ENCODE measurements around the gene MOCS2.

MOCS2 gene

GRCh38 chr5:53111139-53111538 lies 1.6 kb upstream of the MOCS2 start:
- Histone ChIP-seq H3K27ac (ENCODE audit: poor library complexity, severe bottlenecking) (no peak overlapping the region), H3K27me3 (ENCODE audit: insufficient read depth, poor library complexity, severe bottlenecking) (no peaks in the 10 kb centered on the region), H3K36me3 (ENCODE audit: low read depth) (peaks cover 24% of the 10 kb centered on the region), H3K9me3 (ENCODE audit: severe bottlenecking) (no peaks in the 10 kb centered on the region), H3K4me1 (ENCODE audit: insufficient read depth, poor library complexity, severe bottlenecking) (peaks cover 15% of the 10 kb centered on the region), H3K4me3 (ENCODE audit: severe bottlenecking) (no peak overlapping the region)
- TF ChIP-seq, protein P1, sequence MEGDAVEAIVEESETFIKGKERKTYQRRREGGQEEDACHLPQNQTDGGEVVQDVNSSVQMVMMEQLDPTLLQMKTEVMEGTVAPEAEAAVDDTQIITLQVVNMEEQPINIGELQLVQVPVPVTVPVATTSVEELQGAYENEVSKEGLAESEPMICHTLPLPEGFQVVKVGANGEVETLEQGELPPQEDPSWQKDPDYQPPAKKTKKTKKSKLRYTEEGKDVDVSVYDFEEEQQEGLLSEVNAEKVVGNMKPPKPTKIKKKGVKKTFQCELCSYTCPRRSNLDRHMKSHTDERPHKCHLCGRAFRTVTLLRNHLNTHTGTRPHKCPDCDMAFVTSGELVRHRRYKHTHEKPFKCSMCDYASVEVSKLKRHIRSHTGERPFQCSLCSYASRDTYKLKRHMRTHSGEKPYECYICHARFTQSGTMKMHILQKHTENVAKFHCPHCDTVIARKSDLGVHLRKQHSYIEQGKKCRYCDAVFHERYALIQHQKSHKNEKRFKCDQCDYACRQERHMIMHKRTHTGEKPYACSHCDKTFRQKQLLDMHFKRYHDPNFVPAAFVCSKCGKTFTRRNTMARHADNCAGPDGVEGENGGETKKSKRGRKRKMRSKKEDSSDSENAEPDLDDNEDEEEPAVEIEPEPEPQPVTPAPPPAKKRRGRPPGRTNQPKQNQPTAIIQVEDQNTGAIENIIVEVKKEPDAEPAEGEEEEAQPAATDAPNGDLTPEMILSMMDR (IDR thresholded peaks at IDR 0.05; ENCODE audit: poor library complexity, severe bottlenecking): no peak
- no peak for DNase-seq (ENCODE audit: low spot score)
- no peak for ATAC-seq (ENCODE audit: low read depth)

DNA sequence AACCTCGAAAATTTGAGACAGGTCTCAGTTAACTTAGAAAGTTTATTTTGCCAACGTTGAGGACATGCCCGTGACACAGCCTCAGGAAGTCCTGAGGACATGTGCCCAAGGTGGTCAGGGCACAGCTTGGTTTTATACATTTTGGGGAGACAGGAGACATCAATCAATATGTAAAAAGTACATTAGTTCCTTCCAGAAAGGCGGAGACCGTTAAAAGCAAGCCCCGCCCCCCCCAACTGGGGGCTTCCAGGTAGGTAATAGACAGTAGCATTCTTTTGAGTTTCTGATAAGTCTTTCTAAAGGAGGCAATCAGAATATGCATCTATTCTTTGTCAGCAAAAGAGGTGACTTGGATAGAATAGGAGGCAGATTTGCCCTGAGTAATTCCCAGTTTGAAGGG lies 599 bp upstream of the MOCS2 start:
- Histone ChIP-seq H3K36me3 (ENCODE audit: low read depth) (peaks cover 33% of the 10 kb centered on the region), H3K27ac (ENCODE audit: poor library complexity, severe bottlenecking) (peak overlapping the region; percentile 33), H3K4me1 (ENCODE audit: insufficient read depth, poor library complexity, severe bottlenecking) (peaks cover 15% of the 10 kb centered on the region), H3K9me3 (ENCODE audit: severe bottlenecking) (no peaks in the 10 kb centered on the region), H3K4me3 (ENCODE audit: severe bottlenecking) (peak overlapping the region; percentile 55), H3K27me3 (ENCODE audit: insufficient read depth, poor library complexity, severe bottlenecking) (no peaks in the 10 kb centered on the region)
- DNase-seq (ENCODE audit: low spot score) (no peak), ATAC-seq (ENCODE audit: low read depth) (no peak; the same call in 2 of the 3 replicates)
- TF ChIP-seq, protein P1 (IDR thresholded peaks at IDR 0.05; ENCODE audit: poor library complexity, severe bottlenecking): no peak

- peak; percentile 10 for ATAC-seq (ENCODE audit: low read depth)
- TF ChIP-seq, protein P1 (IDR thresholded peaks at IDR 0.05; ENCODE audit: poor library complexity, severe bottlenecking): no peak
- Histone ChIP-seq H3K4me1 (ENCODE audit: insufficient read depth, poor library complexity, severe bottlenecking) (peaks cover 15% of the 10 kb centered on the region), H3K9me3 (ENCODE audit: severe bottlenecking) (no peaks in the 10 kb centered on the region), H3K27me3 (ENCODE audit: insufficient read depth, poor library complexity, severe bottlenecking) (no peaks in the 10 kb centered on the region), H3K4me3 (ENCODE audit: severe bottlenecking) (peak overlapping the region; percentile 55), H3K27ac (ENCODE audit: poor library complexity, severe bottlenecking) (peak overlapping the region; percentile 33), H3K36me3 (ENCODE audit: low read depth) (peaks cover 45% of the 10 kb centered on the region)
- no peak for DNase-seq (ENCODE audit: low spot score)
These were observed 508 bp downstream of the MOCS2 start for GRCh38 chr5:53109056-53109442.

- H3K9me3 ChIP-seq (ENCODE audit: severe bottlenecking): no peaks in the 10 kb centered on the region
- H3K27ac ChIP-seq (ENCODE audit: poor library complexity, severe bottlenecking): no peak overlapping the region
- ATAC-seq (ENCODE audit: low read depth) (no peak), DNase-seq (ENCODE audit: low spot score) (no peak)
- TF ChIP-seq, protein P1 (IDR thresholded peaks at IDR 0.05; ENCODE audit: poor library complexity, severe bottlenecking): no peak
- H3K27me3 ChIP-seq (ENCODE audit: insufficient read depth, poor library complexity, severe bottlenecking): no peaks in the 10 kb centered on the region
- peaks cover 73% of the 10 kb centered on the region for H3K36me3 ChIP-seq (ENCODE audit: low read depth)
- H3K4me1 ChIP-seq (ENCODE audit: insufficient read depth, poor library complexity, severe bottlenecking): peaks cover 14% of the 10 kb centered on the region
- H3K4me3 ChIP-seq (ENCODE audit: severe bottlenecking): no peak overlapping the region
These were observed 3.8 kb downstream of the MOCS2 start for GRCh38 chr5:53105611-53106300.

GRCh38 chr5:53100606-53101005 lies 9.0 kb downstream of the MOCS2 start:
- no peaks in the 10 kb centered on the region for H3K9me3 ChIP-seq (ENCODE audit: severe bottlenecking)
- no peak overlapping the region for H3K27ac ChIP-seq (ENCODE audit: poor library complexity, severe bottlenecking)
- no peaks in the 10 kb centered on the region for H3K4me1 ChIP-seq (ENCODE audit: insufficient read depth, poor library complexity, severe bottlenecking)
- TF ChIP-seq, protein P1 (IDR thresholded peaks at IDR 0.05; ENCODE audit: poor library complexity, severe bottlenecking): no peak
- no peak for DNase-seq (ENCODE audit: low spot score)
- no peaks in the 10 kb centered on the region for H3K27me3 ChIP-seq (ENCODE audit: insufficient read depth, poor library complexity, severe bottlenecking)
- no peak for ATAC-seq (ENCODE audit: low read depth)
- H3K36me3 ChIP-seq (ENCODE audit: low read depth): peaks cover 95% of the 10 kb centered on the region
- no peak overlapping the region for H3K4me3 ChIP-seq (ENCODE audit: severe bottlenecking)

All from RWPE2 (cell line).